ENCODE measurements around the gene DDN.

The DDN gene

GRCh38 chr12:48999371-49000131, at the start of gene DDN:
Gene DDN, minus strand, starts transcription at chr12:48999375. Its CDS starts 88 bp downstream, at chr12:48999287.
- Mint-ChIP-seq H3K4me1 (ENCODE audit: low read depth) (peaks cover 32% of the 10 kb centered on the region), H3K4me3 (peak within 1 kb of the TSS; percentile 84)

GRCh38 chr12:49048953-49049352, 49.8 kb upstream of the DDN start:
- Mint-ChIP-seq H3K9me3 (ENCODE audit: low read depth) (no peaks in the 10 kb centered on the region), H3K27me3 (no peaks in the 10 kb centered on the region), H3K4me1 (ENCODE audit: low read depth) (peaks cover 5% of the 10 kb centered on the region), H3K27ac (no peak overlapping the region), H3K4me3 (no peak overlapping the region), H3K36me3 (peaks cover 6% of the 10 kb centered on the region)

More at GRCh38 chr12:48999371-49000131, at the start of gene DDN:
- Mint-ChIP-seq H3K9me3 (ENCODE audit: low read depth) (no peaks in the 10 kb centered on the region), H3K36me3 (peaks cover 24% of the 10 kb centered on the region), H3K27me3 (peaks cover 16% of the 10 kb centered on the region), H3K27ac (peak within 1 kb of the TSS; percentile 41)

GRCh38 chr12:49046129-49046895, 47.1 kb upstream of the DDN start:
- peaks cover 5% of the 10 kb centered on the region for H3K4me1 Mint-ChIP-seq (ENCODE audit: low read depth)
- H3K36me3 Mint-ChIP-seq, result peaks cover 6% of the 10 kb centered on the region
- no peaks in the 10 kb centered on the region for H3K27me3 Mint-ChIP-seq
- no peak overlapping the region for H3K4me3 Mint-ChIP-seq
- H3K27ac Mint-ChIP-seq, result no peak overlapping the region
- H3K9me3 Mint-ChIP-seq (ENCODE audit: low read depth), result no peaks in the 10 kb centered on the region

GRCh38 chr12:49044660-49045059, 45.5 kb upstream of the DDN start:
- no peaks in the 10 kb centered on the region for H3K27me3 Mint-ChIP-seq
- no peak overlapping the region for H3K4me3 Mint-ChIP-seq
- no peaks in the 10 kb centered on the region for H3K9me3 Mint-ChIP-seq (ENCODE audit: low read depth)
- H3K4me1 Mint-ChIP-seq (ENCODE audit: low read depth), result peaks cover 5% of the 10 kb centered on the region
- peaks cover 6% of the 10 kb centered on the region for H3K36me3 Mint-ChIP-seq
- no peak overlapping the region for H3K27ac Mint-ChIP-seq

GRCh38 chr12:49043856-49044258, 44.7 kb upstream of the DDN start:
- peaks cover 6% of the 10 kb centered on the region for H3K36me3 Mint-ChIP-seq
- no peak overlapping the region for H3K4me3 Mint-ChIP-seq
- H3K27me3 Mint-ChIP-seq, result no peaks in the 10 kb centered on the region
- H3K9me3 Mint-ChIP-seq (ENCODE audit: low read depth), result no peaks in the 10 kb centered on the region
- peaks cover 5% of the 10 kb centered on the region for H3K4me1 Mint-ChIP-seq (ENCODE audit: low read depth)
- no peak overlapping the region for H3K27ac Mint-ChIP-seq

GRCh38 chr12:49043241-49043640, 44.1 kb upstream of the DDN start:
- peaks cover 5% of the 10 kb centered on the region for H3K4me1 Mint-ChIP-seq (ENCODE audit: low read depth)
- no peaks in the 10 kb centered on the region for H3K9me3 Mint-ChIP-seq (ENCODE audit: low read depth)
- H3K36me3 Mint-ChIP-seq, result peaks cover 6% of the 10 kb centered on the region
- H3K27ac Mint-ChIP-seq, result no peak overlapping the region
- no peaks in the 10 kb centered on the region for H3K27me3 Mint-ChIP-seq
- H3K4me3 Mint-ChIP-seq, result no peak overlapping the region

GRCh38 chr12:49041881-49042484, 42.8 kb upstream of the DDN start:
- Mint-ChIP-seq H3K27me3 (no peaks in the 10 kb centered on the region), H3K36me3 (peaks cover 3% of the 10 kb centered on the region), H3K4me1 (ENCODE audit: low read depth) (peaks cover 5% of the 10 kb centered on the region), H3K4me3 (no peak overlapping the region), H3K9me3 (ENCODE audit: low read depth) (no peaks in the 10 kb centered on the region), H3K27ac (no peak overlapping the region)

GRCh38 chr12:49041036-49041880, 42.1 kb upstream of the DDN start:
- H3K27ac Mint-ChIP-seq, result no peak overlapping the region
- peaks cover 5% of the 10 kb centered on the region for H3K4me1 Mint-ChIP-seq (ENCODE audit: low read depth)
- no peaks in the 10 kb centered on the region for H3K27me3 Mint-ChIP-seq
- no peaks in the 10 kb centered on the region for H3K9me3 Mint-ChIP-seq (ENCODE audit: low read depth)
- peaks cover 3% of the 10 kb centered on the region for H3K36me3 Mint-ChIP-seq
- no peak overlapping the region for H3K4me3 Mint-ChIP-seq

- H3K27ac Mint-ChIP-seq, result no peak overlapping the region
- peaks cover 5% of the 10 kb centered on the region for H3K4me1 Mint-ChIP-seq (ENCODE audit: low read depth)
- no peak overlapping the region for H3K4me3 Mint-ChIP-seq
- no peaks in the 10 kb centered on the region for H3K27me3 Mint-ChIP-seq
- peaks cover 3% of the 10 kb centered on the region for H3K36me3 Mint-ChIP-seq
- H3K9me3 Mint-ChIP-seq (ENCODE audit: low read depth), result no peaks in the 10 kb centered on the region
Measured at GRCh38 chr12:49040364-49040855, 41.2 kb upstream of the DDN start.

GRCh38 chr12:49039421-49040363, 40.5 kb upstream of the DDN start:
- Mint-ChIP-seq H3K27ac (no peak overlapping the region), H3K4me3 (no peak overlapping the region), H3K4me1 (ENCODE audit: low read depth) (peaks cover 4% of the 10 kb centered on the region), H3K36me3 (peaks cover 3% of the 10 kb centered on the region), H3K9me3 (ENCODE audit: low read depth) (no peaks in the 10 kb centered on the region), H3K27me3 (no peaks in the 10 kb centered on the region)

GRCh38 chr12:49038291-49038955, 39.2 kb upstream of the DDN start:
- H3K4me3 Mint-ChIP-seq, result no peak overlapping the region
- no peaks in the 10 kb centered on the region for H3K27me3 Mint-ChIP-seq
- no peak overlapping the region for H3K27ac Mint-ChIP-seq
- no peaks in the 10 kb centered on the region for H3K9me3 Mint-ChIP-seq (ENCODE audit: low read depth)
- H3K36me3 Mint-ChIP-seq, result no peaks in the 10 kb centered on the region
- H3K4me1 Mint-ChIP-seq (ENCODE audit: low read depth), result no peaks in the 10 kb centered on the region

GRCh38 chr12:49037947-49038237, 38.7 kb upstream of the DDN start:
- Mint-ChIP-seq H3K4me1 (ENCODE audit: low read depth) (no peaks in the 10 kb centered on the region), H3K4me3 (no peak overlapping the region), H3K9me3 (ENCODE audit: low read depth) (no peaks in the 10 kb centered on the region), H3K27me3 (no peaks in the 10 kb centered on the region), H3K27ac (no peak overlapping the region), H3K36me3 (no peaks in the 10 kb centered on the region)

GRCh38 chr12:49037111-49037946, 38.2 kb upstream of the DDN start:
- no peaks in the 10 kb centered on the region for H3K27me3 Mint-ChIP-seq
- no peaks in the 10 kb centered on the region for H3K36me3 Mint-ChIP-seq
- H3K4me1 Mint-ChIP-seq (ENCODE audit: low read depth), result no peaks in the 10 kb centered on the region
- H3K9me3 Mint-ChIP-seq (ENCODE audit: low read depth), result no peaks in the 10 kb centered on the region
- H3K27ac Mint-ChIP-seq, result no peak overlapping the region
- no peak overlapping the region for H3K4me3 Mint-ChIP-seq
